ENCODE results near the gene AK1. TPM values are rescaled to one million over a fixed set of nuclear protein-coding genes. Genes with fewer than 3 reads are reported as not detected.

Gene AK1
- total RNA-seq, 1 donor from 2014 or later, result 58.3 TPM

GRCh38 chr9:127876764-127877562 lies 512 bp downstream of the AK1 start:
- no peak for TF ChIP-seq CTCF (conservative IDR thresholded peaks at IDR 0.05; ENCODE audit: low read depth, low read length)
- DNase-seq (ENCODE audit: low read depth), result no peak
- H3K4me3 ChIP-seq (ENCODE audit: low read depth, low read length), result peak overlapping the region; percentile 57

GRCh38 chr9:127876026-127876763 lies 1.3 kb downstream of the AK1 start:
- H3K4me3 ChIP-seq (ENCODE audit: low read depth, low read length), result peak overlapping the region; percentile 57
- DNase-seq (ENCODE audit: low read depth), result no peak
- no peak for TF ChIP-seq CTCF (conservative IDR thresholded peaks at IDR 0.05; ENCODE audit: low read depth, low read length)

- H3K4me3 ChIP-seq (ENCODE audit: low read depth, low read length), result no peak overlapping the region
- no peak for DNase-seq (ENCODE audit: low read depth)
- TF ChIP-seq CTCF (conservative IDR thresholded peaks at IDR 0.05; ENCODE audit: low read depth, low read length), result no peak
Observed at GRCh38 chr9:127875306-127875966, 2.0 kb downstream of the AK1 start.

GRCh38 chr9:127874301-127875221 lies 2.9 kb downstream of the AK1 start:
- no peak for TF ChIP-seq CTCF (conservative IDR thresholded peaks at IDR 0.05; ENCODE audit: low read depth, low read length)
- H3K4me3 ChIP-seq (ENCODE audit: low read depth, low read length), result no peak overlapping the region
- no peak for DNase-seq (ENCODE audit: low read depth)

- TF ChIP-seq CTCF (conservative IDR thresholded peaks at IDR 0.05; ENCODE audit: low read depth, low read length), result no peak
- no peak for DNase-seq (ENCODE audit: low read depth)
- H3K4me3 ChIP-seq (ENCODE audit: low read depth, low read length), result no peak overlapping the region
Observed at GRCh38 chr9:127873886-127874285, 3.6 kb downstream of the AK1 start.

- no peak for TF ChIP-seq CTCF (conservative IDR thresholded peaks at IDR 0.05; ENCODE audit: low read depth, low read length)
- no peak overlapping the region for H3K4me3 ChIP-seq (ENCODE audit: low read depth, low read length)
- DNase-seq (ENCODE audit: low read depth), result no peak
Observed at GRCh38 chr9:127873223-127873691, 4.2 kb downstream of the AK1 start.

Measured in epithelial cell of proximal tubule (primary cell).